NCI-H2227 (cell line): Measurements from ENCODE around the gene DNASE1L1.
"Not testable (repeated sequence)": the region's sequence is repeated elsewhere in the genome, so short reads cannot be mapped to it uniquely, and the experiment has no call there.

Experiments used
- DNase-seq: peaks from one replicate; lab custom pipeline; 2025; ENCODE audit not compliant: unreplicated experiment; lab: John Stamatoyannopoulos, UW

Gene DNASE1L1

GRCh38 chrX:154408659-154409221 is 314 bp downstream of the DNASE1L1 start:
- no peak for DNase-seq

- no peak for DNase-seq
Observed at GRCh38 chrX:154404625-154405192, 4.3 kb downstream of the DNASE1L1 start.

DNA sequence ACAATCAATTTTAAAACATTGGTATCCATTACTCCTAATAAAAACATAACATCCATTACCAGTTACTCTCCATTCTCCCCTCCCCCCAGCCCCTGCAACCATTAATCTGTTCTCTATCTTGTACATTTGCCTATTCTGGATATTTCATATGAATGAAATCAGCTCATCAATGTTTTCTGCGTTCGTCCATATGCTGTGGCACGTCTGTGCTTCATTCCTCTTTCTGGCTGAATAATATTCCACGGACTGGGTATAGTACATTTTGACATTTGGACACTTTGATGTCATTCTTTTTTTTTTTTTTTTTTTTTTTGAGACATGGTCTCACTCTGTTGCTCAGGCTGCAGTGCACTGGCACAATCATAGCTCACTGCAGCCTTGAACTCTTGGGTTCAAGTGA is 5.2 kb downstream of the DNASE1L1 start:
- DNase-seq: no peak

DNA sequence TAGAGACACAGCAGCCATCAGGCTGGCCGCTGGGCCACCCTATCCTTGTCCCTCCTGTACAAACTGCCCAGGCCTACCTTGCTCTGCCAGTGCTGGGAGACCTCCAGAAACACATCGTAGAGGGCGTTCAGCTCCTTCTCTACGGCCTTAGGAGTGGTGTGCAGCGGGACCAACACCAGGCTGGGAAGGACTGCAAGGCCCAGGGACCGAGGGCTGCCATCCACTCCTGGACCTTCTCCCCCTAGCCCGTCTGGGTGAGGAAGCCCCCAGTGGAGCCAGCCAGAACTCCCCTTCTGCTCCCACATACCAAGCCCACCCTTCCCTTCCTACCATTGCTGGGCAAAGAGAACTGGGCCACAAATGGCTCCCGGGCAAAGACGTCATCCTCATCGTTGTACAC is 5.9 kb downstream of the DNASE1L1 start:
- no peak for DNase-seq

DNA sequence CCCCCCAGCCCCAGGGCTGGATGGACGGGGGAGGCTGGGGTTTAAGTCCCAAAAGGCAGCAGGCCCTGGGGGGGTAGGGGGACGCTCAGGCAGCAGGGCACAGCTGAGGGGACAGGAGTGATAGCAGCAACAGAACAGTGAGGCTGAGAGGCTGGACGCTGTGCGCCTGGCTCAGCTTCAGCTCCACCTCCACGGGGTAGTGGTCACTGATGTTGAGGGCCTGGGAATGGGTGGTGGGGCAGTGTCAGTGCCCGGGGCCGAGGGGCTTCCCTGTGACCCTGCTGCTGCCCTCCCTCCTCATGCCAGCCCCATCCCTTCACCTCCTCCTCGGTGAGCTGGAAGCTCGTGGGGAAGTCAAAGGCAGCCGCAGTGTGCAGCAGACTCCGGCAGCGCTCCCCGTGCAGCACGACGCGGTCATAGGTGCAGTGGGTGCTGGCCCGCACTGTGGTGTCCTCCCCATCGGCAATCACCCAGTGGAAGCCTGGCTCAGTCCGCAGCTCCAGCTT is 6.4 kb downstream of the DNASE1L1 start:
- no peak for DNase-seq

DNA sequence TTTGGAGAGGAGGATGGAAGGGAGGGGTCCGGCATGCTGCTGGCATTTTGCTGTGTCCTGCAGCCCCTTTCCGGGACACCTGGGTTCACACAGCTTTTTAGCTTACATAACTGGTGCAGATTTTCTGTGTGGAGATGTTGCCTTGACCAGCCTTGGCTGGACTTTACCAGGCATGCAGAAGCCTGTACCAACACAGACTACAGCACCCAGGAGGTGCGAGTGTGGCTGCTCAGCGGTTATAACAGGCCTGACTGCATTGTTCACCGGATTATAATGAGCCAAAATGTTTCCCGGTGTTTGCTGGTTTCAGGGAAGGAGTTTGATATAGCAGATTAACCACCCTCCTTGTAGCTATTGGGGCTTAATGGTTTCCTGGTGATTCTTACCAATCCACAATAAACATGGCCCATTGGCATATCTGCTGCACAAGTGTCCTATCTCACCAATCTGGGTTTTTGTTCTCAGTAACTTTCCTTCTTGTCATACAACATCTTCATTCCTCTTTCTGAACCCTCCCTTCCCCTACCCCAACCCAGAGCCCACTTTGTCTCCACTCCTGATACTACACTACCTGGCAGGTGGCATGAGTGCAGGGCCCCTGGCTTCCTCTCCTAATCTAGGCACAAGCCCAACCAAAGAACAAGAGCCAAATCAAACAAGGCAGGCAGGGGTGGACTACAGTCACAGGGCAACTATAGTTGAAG is 7.0 kb downstream of the DNASE1L1 start:
- no peak for DNase-seq

DNA sequence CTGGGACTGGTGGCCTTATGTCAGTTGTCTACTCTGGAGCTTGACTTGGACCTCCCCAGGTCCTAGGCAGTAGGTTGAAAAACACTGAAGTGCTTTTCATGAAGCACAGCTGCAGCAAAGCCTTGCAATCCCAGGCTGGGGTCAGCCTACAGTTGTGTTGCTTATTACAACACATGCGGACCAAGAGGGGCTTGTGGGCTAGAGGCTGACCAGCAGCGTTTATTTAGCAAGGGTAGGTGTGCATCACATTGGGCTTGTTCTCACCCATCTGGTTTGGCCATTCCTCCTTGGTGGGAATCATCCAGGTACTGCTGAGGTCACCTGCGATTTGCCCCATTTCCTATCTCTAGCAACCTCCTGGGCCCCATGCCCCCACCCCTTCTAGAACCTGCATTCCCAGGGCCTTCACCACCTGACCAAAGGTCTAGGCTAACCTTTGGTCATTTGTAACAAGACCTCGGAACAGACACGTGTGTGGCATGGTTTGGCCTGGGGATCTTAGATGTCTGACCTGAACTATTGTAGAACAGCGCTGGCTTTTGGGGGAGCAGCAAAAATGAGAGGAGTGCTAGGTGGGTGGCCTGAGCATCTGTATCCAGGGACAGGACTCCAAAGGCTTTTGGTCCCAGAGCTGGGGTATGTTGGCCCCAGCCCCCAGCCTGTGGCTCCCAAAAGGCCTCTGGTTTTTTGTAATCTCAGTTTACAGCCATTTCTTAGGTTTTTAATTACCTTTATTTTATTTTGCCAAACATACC is 7.8 kb downstream of the DNASE1L1 start:
- DNase-seq: no peak

DNA sequence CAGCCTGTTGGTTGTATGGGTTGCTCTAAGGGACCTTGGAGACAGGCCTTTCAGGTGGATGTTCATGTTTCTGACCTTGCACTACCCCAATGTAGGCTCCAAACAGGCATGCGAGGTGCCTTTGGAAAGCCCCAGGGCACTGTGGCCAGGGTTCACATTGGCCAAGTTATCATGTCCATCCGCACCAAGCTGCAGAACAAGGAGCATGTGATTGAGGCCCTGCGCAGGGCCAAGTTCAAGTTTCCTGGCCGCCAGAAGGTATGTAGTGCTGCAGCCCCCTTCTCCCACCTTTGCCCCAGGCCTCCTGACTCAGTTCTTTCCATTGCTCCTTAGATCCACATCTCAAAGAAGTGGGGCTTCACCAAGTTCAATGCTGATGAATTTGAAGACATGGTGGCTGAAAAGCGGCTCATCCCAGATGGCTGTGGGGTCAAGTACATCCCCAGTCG is 8.7 kb downstream of the DNASE1L1 start:
- not testable (repeated sequence) for DNase-seq

GRCh38 chrX:154399527-154400368 is 9.3 kb downstream of the DNASE1L1 start:
- DNase-seq: no peak

DNA sequence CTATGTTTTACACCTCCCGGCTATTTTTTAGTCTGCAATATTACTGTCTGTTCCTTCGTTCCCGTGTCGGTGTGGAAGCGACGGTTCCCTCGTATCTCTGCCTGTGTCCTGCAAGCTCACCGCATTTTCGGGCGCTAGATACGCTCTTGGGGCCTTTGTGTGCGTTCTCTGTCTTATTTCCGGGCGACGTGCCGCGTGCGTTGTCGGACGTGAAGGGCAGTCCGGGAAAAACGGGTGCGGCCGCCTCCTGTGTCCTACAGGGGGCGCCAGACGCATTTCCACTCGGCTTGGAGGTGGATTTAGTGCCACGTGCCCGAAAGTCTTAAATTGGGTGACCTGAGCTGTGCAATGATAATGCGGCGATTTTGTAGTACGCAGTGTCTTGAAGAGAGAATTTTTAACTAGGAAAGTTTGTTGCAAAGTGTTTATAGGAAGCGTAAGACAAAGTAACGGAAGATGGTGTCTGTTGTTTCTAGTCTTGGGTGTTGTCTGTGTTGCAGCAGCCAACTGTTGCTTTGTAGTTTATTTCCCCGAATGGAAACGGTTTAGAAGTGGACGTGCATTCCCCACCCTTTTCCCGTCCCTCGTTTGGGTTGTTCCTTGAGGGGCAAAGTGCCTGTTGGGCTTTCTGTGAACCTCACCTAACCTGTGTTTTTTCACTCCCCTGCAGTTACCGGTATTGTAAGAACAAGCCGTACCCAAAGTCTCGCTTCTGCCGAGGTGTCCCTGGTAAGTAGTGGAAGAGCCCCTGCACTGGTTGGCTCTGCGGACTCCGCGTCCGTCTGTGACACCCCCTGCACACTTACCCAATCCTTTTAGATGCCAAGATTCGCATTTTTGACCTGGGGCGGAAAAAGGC is 10.2 kb downstream of the DNASE1L1 start:
- DNase-seq: peak; percentile 89

DNA sequence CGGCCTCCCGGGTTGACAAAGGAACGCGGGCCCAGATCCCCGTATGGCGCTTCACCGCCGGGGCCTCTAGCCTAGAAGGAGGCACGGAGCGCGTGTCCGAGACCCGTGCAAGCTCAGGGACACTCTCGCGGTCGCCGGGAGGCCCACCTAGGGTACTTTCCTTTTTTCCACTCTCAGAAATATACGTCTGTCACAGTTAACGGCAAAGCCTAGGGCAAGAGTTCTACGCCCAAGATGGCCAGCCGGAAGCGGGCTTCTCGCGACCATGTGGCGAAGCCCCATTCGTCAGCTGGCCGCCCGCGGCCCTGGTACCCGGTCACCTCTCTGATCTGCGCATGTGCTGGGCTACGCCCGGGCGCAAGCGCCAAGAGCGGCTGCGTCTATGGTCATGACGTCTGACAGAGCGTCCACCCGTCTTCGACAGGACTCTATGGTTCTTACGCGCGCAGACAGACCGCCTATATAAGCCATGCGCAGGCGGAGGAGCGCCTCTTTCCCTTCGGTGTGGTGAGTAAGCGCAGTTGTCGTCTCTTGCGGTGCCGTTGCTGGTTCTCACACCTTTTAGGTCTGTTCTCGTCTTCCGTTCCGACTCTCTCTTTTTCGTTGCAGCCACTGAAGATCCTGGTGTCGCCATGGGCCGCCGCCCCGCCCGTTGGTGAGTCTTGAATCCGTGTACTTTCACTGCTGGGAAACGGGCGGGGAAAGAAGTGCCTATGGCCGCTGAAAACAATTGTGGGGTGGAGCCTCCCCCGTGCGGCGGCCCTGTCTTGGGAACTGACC is 11.0 kb downstream of the DNASE1L1 start, which contains the start of gene RPL10:
RPL10 (plus strand) TSS at position 490 of the 780 bp plus-strand sequence; CDS start at position 633, 143 bp downstream.
- DNase-seq: peak; percentile 98

DNA sequence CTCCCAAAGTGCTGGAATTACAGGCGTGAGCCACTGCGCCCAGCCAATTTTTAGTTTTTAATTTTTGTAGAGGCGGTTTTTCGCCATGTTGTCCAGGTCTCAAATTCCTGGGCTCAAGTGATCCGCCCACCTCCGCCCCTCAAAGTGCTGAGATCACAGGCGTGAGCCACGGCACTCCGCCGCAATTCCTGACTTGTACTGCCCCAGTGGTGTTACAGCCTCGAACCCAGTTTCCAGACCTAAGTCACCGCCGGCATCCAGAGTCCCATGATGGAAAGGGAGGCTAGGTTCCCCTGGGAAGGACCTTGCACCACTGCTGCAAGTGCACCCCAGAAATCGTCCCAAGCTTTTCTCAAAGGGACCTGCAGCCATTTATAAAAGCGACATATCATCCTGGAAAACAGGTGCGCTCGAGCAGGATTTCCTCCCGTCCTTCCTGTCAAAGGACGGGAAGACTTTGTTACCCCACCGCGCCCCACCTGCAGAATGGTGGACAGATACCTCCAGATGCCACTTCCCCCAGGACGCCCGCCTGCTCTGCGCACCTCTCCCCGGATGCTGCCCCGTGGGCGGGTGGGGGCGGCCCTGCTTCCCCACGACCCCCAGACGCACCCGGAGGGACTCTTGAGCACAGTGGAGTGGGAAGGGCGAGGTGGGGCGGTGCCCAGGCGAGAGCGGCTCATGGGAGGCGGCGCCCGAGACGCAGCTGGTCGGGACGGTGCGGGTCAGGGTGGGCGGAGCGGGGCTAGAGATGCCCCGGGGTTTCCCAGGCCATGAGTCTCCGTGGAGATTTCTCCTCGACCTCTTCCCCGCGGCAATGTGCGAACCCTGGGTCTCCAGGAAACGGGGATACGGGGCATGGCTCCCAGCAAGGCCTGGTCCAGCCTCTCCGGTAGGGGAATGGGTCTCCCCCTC is 11.8 kb downstream of the DNASE1L1 start:
- peak; percentile 83 for DNase-seq

DNA sequence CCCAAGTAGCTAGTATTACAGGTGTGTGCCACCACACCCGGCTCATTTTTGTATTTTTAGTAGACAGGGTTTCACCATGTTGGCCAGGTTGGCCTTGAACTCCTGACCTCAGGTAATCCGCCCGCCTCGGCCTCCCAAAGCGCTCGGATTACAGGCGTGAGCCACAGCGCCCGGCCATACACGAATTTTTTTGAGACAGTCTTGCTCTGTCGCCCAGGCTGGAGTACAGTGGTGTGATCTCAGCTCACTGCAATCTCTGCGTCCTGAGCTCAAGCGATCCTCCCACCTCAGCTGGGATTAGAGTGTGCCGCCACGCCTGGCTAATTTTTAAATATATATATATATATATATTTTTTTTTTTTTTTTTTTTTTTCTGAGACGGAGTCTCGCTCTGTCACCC is 12.7 kb downstream of the DNASE1L1 start:
- not testable (repeated sequence) for DNase-seq

DNA sequence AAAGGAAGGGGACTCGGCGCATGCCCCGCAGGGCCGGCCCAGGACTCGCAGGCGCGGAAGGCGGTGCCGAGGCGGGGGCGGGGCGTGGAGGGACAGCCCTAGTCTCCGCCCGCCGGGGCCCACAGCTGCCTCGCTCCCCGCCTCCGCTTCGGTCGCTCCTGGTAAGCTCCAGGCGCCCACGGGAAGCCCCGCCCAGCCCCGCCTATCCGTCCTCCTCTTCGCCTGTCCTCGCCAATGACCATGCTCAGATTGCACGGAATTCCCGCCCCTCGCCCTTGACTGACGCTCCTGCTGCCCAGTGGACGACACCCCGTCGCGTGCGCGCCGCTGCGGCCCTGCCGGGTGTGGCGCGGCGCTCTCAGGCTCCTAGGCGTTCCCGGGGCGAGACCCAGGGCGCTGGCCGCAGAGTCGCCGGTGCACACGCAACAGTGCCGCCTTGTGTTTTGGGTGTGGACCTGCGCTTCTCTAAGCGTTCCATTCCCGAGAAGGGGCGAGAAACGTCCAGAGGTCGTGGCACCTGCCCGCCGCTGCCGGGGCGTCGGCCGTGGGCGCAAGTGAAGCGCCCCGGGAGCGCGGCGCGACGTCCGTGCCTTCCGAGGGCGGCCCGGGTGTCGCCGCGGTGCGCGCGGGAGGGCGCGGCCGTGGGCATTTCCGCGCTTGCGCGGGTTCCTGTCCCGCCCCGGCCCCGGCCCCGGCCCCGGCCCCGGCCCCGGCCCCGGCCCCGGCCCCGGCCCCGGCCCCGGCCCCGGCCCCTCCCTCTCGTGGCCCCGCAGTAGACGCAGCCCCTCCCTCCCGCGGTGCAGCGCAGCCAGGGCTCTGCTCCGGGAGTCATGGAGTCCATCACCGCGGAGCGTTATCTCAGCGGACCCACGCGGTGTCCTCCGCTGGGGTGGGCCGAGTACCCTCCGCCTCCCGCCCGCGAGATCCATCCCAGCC is 19.0 kb downstream of the DNASE1L1 start:
- DNase-seq: not testable (repeated sequence)

DNA sequence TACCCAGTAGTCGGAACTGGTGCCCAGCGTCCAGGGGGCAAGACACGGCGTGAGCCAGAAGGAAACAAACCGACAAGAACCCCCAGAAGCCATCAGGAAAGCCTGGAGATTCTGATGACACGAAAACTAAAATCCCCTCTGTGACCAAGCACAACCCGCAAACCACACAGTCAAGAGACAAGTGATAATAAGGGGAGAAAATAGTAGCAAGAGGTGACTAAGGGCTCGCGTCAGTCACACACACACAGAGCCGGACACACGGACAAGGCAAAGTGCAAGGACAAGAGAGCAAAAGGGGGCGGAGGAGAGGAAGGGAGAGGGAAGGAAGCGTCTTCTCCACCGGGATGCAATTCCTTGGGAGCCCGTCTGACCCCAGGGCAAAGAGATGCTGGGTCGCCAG is 20.4 kb downstream of the DNASE1L1 start:
- not testable (repeated sequence) for DNase-seq

DNA sequence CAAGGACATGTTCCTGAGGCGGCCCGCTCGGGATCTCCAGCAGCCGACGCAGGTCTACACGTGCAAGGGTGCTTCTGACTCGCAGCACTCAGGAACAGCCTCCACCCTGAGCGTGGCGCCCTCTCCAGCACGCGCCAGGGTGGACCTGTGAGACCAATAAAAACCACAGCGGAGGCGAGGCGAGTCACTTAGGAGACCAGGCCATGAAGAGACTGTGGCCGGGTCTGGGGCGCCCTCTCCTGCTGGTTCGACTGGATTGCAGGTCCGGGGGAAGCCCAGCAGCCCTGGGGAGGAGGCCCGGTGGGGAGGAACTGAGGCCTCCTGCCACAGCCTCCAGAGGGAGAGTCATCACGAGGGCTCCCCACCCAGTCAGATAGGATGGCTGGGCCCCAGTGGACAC is 21.0 kb downstream of the DNASE1L1 start:
- not testable (repeated sequence) for DNase-seq
